ENCODE results near the gene MARCHF9. TPM values are rescaled to one million over a fixed set of nuclear protein-coding genes. Genes with fewer than 3 reads are reported as not detected.

MARCHF9 gene
- polyA plus RNA-seq, 1 of the 3 experiments (the other 2 are of a cell fraction), result 24.2 TPM

DNA sequence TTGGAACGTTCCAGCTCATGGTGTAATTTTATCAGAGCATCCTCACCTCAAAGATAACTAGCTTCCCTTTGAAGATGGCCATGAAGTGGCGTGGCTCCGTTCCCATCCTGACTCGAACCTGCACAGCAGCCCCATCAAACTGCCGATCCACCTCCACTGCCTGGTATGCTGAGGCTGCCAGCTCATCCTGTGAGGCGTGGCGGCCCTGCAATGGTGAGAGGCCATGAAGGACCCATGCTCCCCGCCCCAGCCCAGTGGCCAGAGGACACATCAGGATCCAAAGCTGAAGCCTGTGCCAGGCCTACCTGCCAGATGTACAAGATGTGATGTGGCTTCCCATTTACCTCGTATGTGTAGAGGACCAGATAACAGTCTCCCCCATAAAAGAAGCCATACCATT, 52.4 kb downstream of the MARCHF9 start (continued):
- TF ChIP-seq TEAD4 (IDR thresholded peaks at IDR 0.05; ENCODE audit: borderline replicate concordance, insufficient read depth), result no peak

DNA sequence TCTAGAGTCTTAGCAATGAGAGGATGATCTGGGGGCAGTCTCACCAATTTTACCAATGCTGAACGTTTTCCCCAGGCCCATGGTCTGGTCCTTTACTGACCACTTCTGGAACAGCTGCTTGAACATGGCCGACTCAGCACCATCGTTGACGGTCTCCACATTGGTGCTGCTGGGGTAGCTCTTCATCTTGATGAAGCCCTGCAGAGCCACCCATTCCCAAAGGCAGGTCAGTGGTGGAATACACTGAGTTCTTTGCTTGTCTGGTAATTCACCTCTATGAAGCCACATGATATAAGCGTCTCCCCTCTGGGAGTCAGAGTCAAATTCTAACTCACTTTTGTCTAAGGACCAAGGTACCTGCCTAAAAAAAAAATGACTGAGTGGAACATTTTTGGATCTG, 53.4 kb downstream of the MARCHF9 start:
- 86% methylated on average over 5 of the region's 5 CpGs for WGBS (ENCODE audit: low lambda C conversion rate)
- Histone ChIP-seq H3K36me3 (replicated peaks in 1 of 2; ENCODE audit: control insufficient read depth in 1 of 2, insufficient read depth in 2 of 2, low read length in 1 of 2) (peaks cover 6 to 39% of the 10 kb centered on the region in 2 experiments), H3K9me3 (no peaks in the 10 kb centered on the region), H4K20me1 (ENCODE audit: insufficient read depth) (no peaks in the 10 kb centered on the region), H3K9ac (no peak overlapping the region), H3K4me2 (no peak overlapping the region), H3K27ac (ENCODE audit: low read depth in 2 of 2, low read length in 1 of 2) (no peak overlapping the region), H3K79me2 (ENCODE audit: insufficient read depth) (no peaks in the 10 kb centered on the region), H3F3A (replicated peaks; ENCODE audit: insufficient read depth) (peaks cover 3% of the 10 kb centered on the region), H3K9me2 (no peaks in the 10 kb centered on the region), H3K4me1 (ENCODE audit: control insufficient read depth in 1 of 2, insufficient read depth in 2 of 2, low read depth in 1 of 2, low read length in 1 of 2) (no peaks in the 10 kb centered on the region; a peak in 1 of 4 replicates), H2AFZ (ENCODE audit: low read depth) (no peak overlapping the region), H3K27me3 (ENCODE audit: insufficient read depth) (no peaks in the 10 kb centered on the region), H3K4me3 (ENCODE audit: low read depth in 2 of 2, low read length in 1 of 2) (no peak overlapping the region)
- no peak for TF ChIP-seq FOSL2 (IDR thresholded peaks at IDR 0.05; ENCODE audit: borderline replicate concordance, low read depth)
- no peak for TF ChIP-seq CHD2 (IDR thresholded peaks at IDR 0.05; ENCODE audit: low read length, partially characterized antibody)
- TF ChIP-seq, protein P1, sequence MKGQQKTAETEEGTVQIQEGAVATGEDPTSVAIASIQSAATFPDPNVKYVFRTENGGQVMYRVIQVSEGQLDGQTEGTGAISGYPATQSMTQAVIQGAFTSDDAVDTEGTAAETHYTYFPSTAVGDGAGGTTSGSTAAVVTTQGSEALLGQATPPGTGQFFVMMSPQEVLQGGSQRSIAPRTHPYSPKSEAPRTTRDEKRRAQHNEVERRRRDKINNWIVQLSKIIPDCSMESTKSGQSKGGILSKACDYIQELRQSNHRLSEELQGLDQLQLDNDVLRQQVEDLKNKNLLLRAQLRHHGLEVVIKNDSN (IDR thresholded peaks at IDR 0.05; ENCODE audit: borderline replicate concordance, low read depth), result no peak
- no peak for TF ChIP-seq TAF1 (IDR thresholded peaks at IDR 0.05; ENCODE audit: borderline replicate concordance, low read depth, low read length)
- TF ChIP-seq RAD21 (IDR thresholded peaks at IDR 0.05; ENCODE audit: low read length), result no peak
- TF ChIP-seq FOXJ3 (CRISPR knock-in tag; IDR thresholded peaks at IDR 0.05), result no peak
- no peak for TF ChIP-seq TCF12 (IDR thresholded peaks at IDR 0.05)
- no peak for TF ChIP-seq POLR2AphosphoS5 (IDR thresholded peaks at IDR 0.05; ENCODE audit: low read depth, low read length)
- TF ChIP-seq FOXM1 (IDR thresholded peaks at IDR 0.05; ENCODE audit: low read depth), result no peak
- TF ChIP-seq, protein P2, sequence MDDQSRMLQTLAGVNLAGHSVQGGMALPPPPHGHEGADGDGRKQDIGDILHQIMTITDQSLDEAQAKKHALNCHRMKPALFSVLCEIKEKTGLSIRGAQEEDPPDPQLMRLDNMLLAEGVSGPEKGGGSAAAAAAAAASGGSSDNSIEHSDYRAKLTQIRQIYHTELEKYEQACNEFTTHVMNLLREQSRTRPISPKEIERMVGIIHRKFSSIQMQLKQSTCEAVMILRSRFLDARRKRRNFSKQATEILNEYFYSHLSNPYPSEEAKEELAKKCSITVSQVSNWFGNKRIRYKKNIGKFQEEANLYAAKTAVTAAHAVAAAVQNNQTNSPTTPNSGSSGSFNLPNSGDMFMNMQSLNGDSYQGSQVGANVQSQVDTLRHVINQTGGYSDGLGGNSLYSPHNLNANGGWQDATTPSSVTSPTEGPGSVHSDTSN (IDR thresholded peaks at IDR 0.05), result no peak
- TF ChIP-seq MEF2A (IDR thresholded peaks at IDR 0.05; ENCODE audit: borderline replicate concordance, low read depth), result no peak
- TF ChIP-seq, protein P3, sequence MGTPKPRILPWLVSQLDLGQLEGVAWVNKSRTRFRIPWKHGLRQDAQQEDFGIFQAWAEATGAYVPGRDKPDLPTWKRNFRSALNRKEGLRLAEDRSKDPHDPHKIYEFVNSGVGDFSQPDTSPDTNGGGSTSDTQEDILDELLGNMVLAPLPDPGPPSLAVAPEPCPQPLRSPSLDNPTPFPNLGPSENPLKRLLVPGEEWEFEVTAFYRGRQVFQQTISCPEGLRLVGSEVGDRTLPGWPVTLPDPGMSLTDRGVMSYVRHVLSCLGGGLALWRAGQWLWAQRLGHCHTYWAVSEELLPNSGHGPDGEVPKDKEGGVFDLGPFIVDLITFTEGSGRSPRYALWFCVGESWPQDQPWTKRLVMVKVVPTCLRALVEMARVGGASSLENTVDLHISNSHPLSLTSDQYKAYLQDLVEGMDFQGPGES (IDR thresholded peaks at IDR 0.05; ENCODE audit: low read depth, low read length), result no peak
- no peak for TF ChIP-seq MAX (IDR thresholded peaks at IDR 0.05; ENCODE audit: low read depth)
- TF ChIP-seq RCOR1 (IDR thresholded peaks at IDR 0.05; ENCODE audit: low read length), result no peak
- TF ChIP-seq MXI1 (IDR thresholded peaks at IDR 0.05; ENCODE audit: low read depth, low read length), result no peak
- no peak for TF ChIP-seq ZBTB33 (IDR thresholded peaks at IDR 0.05; ENCODE audit: borderline replicate concordance, low read depth)
- no peak for DNase-seq
- ChIA-PET POLR2A (no interaction called here), CTCF (no interaction called here)

Data from SK-N-SH (cell line).